ENCODE data around the gene DBN1. TPM values are rescaled to one million over a fixed set of nuclear protein-coding genes. Genes with fewer than 3 reads are reported as not detected.

DBN1 gene
- total RNA-seq, 4 donors from 2014 or later = 89.8 to 139 (median 111) TPM

DNA sequence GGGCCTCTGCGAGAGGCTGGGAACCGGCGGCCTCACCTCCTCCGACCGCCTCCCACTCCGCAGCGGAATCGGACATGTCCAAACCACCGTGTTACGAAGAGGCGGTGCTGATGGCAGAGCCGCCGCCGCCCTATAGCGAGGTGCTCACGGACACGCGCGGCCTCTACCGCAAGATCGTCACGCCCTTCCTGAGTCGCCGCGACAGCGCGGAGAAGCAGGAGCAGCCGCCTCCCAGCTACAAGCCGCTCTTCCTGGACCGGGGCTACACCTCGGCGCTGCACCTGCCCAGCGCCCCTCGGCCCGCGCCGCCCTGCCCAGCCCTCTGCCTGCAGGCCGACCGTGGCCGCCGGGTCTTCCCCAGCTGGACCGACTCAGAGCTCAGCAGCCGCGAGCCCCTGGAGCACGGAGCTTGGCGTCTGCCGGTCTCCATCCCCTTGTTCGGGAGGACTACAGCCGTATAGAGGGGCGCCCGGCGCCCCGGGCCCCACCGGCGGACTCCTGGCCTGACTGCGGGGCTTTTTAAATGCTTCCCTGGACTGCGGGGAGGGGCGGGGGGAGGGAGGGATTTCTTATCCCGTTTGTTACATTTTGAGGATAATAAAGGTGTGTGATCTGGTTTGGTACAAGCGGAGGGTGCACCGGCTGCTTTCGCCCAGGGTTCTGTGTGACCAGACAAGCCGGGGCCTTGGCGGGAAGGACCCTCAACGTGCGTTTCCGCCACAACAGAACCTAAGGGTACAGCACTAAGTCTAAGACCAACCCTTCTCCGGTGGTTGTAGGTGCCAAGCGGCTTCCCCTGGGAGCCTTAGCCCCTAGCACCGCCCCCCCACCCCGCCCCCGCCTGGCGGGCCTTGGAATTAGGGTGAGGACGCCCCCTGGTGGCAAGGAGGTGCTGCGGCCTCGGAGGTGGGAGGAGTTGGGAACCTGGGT is 17.5 kb downstream of the DBN1 start:
- Histone ChIP-seq H3K36me3 (peaks cover 0 to 31% (median 0%) of the 10 kb centered on the region in 3 donors), H3K4me3 (peak overlapping the region; percentile 45 to 74 (median 66)), H3K27me3 (peaks cover 0 to 16% of the 10 kb centered on the region in 2 donors), H3K27ac (peak overlapping the region; percentile 43 to 80 (median 68)), H3K9me3 (no peaks in the 10 kb centered on the region), H3K4me1 (peaks cover 0 to 38% (median 23%) of the 10 kb centered on the region in 4 donors)
- TF ChIP-seq POLR2A (IDR thresholded peaks at IDR 0.05) = no peak
- TF ChIP-seq EP300 (IDR thresholded peaks at IDR 0.05) = peak in 1 of 2 donors; percentile 20
- TF ChIP-seq, protein P1, sequence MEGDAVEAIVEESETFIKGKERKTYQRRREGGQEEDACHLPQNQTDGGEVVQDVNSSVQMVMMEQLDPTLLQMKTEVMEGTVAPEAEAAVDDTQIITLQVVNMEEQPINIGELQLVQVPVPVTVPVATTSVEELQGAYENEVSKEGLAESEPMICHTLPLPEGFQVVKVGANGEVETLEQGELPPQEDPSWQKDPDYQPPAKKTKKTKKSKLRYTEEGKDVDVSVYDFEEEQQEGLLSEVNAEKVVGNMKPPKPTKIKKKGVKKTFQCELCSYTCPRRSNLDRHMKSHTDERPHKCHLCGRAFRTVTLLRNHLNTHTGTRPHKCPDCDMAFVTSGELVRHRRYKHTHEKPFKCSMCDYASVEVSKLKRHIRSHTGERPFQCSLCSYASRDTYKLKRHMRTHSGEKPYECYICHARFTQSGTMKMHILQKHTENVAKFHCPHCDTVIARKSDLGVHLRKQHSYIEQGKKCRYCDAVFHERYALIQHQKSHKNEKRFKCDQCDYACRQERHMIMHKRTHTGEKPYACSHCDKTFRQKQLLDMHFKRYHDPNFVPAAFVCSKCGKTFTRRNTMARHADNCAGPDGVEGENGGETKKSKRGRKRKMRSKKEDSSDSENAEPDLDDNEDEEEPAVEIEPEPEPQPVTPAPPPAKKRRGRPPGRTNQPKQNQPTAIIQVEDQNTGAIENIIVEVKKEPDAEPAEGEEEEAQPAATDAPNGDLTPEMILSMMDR (IDR thresholded peaks at IDR 0.05) = peak; percentile 85 to 98 (median 96)
- DNase-seq (ENCODE audit: low spot score in 2 of 2) = peak; percentile 92 to 95
- WGBS, 2 donors = 0 to 3% methylated on average over 18 to 30 of the region's 76 CpGs

DNA sequence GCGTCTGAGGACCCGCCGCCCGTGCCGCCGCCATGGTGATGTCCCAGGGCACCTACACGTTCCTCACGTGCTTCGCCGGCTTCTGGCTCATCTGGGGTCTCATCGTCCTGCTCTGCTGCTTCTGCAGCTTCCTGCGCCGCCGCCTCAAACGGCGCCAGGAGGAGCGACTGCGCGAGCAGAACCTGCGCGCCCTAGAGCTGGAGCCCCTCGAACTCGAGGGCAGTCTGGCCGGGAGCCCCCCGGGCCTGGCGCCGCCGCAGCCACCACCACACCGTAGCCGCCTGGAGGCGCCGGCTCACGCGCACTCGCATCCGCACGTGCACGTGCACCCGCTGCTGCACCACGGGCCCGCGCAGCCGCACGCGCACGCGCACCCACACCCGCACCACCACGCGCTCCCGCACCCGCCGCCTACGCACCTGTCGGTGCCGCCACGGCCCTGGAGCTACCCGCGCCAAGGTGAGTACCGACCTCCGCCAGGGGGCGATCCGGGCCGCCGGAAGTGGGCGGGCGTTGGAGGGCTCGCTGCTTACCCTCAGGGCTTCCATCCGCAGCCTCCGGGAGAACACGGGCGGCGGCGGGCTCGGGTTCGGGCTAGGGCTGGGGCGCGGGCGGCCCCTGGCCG is 18.3 kb downstream of the DBN1 start:
- H3K4me1 ChIP-seq = peaks cover 0 to 38% (median 23%) of the 10 kb centered on the region in 4 donors
- peaks cover 0 to 24% of the 10 kb centered on the region in 2 donors for H3K27me3 ChIP-seq
- peaks cover 0 to 25% (median 0%) of the 10 kb centered on the region in 3 donors for H3K36me3 ChIP-seq
- WGBS, 2 donors = 0 to 1% methylated on average over 27 to 67 of the region's 80 CpGs
- H3K4me3 ChIP-seq = peak overlapping the region; percentile 45 to 74 (median 66)
- TF ChIP-seq POLR2A (IDR thresholded peaks at IDR 0.05) (peak in 1 of 2 donors; percentile 9), EP300 (IDR thresholded peaks at IDR 0.05) (no peak)
- TF ChIP-seq, protein P1 (IDR thresholded peaks at IDR 0.05) = peak; percentile 51 to 89 (median 77)
- peak overlapping the region; percentile 43 to 80 (median 71) for H3K27ac ChIP-seq
- no peak for DNase-seq (ENCODE audit: low spot score in 2 of 2)
- H3K9me3 ChIP-seq = no peaks in the 10 kb centered on the region

DNA sequence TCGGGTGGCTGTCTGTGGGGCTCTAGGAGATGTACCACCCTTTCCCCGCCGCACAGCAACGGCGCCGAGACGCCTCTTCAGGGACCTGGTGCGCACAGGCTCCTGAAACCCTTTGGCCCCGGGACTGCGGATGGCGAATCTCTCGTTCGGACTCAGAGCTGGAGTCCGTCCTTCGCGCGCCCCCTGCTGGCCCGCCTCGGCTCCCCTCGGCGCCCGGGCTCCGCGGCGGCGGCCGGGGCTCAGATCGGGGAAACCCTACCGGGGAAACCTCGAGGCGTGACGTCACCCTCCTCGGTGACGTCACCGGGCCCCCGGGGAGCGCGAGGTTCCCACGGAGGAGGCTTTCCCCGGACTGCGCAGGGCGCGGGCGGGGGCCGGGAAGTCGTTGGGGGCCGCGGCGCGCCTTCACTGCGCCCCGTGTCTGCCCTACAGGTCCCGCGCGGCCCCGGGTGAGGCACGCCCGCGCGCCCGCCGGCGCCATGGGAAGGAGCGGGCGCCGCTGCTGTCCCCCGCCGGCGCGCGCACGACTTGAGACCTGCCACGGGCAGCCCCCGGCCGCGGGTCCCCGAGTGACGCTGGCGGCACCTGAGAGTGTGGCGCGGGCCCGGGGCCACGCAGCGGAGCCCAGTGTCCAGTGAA is 18.9 kb downstream of the DBN1 start:
- Histone ChIP-seq H3K27ac (peak overlapping the region; percentile 43 to 80 (median 71)), H3K36me3 (peaks cover 0 to 19% (median 0%) of the 10 kb centered on the region in 3 donors), H3K4me3 (peak overlapping the region; percentile 45 to 74 (median 66)), H3K4me1 (peaks cover 0 to 38% (median 23%) of the 10 kb centered on the region in 4 donors), H3K9me3 (no peaks in the 10 kb centered on the region), H3K27me3 (peaks cover 0 to 25% of the 10 kb centered on the region in 2 donors)
- 0 to 1% methylated on average over 4 to 49 of the region's 84 CpGs for WGBS, 2 donors
- peak; percentile 86 to 87 for DNase-seq (ENCODE audit: low spot score in 2 of 2)
- TF ChIP-seq, protein P1 (IDR thresholded peaks at IDR 0.05) = peak; percentile 97 to 99 (median 97)
- no peak for TF ChIP-seq EP300 (IDR thresholded peaks at IDR 0.05)

DNA sequence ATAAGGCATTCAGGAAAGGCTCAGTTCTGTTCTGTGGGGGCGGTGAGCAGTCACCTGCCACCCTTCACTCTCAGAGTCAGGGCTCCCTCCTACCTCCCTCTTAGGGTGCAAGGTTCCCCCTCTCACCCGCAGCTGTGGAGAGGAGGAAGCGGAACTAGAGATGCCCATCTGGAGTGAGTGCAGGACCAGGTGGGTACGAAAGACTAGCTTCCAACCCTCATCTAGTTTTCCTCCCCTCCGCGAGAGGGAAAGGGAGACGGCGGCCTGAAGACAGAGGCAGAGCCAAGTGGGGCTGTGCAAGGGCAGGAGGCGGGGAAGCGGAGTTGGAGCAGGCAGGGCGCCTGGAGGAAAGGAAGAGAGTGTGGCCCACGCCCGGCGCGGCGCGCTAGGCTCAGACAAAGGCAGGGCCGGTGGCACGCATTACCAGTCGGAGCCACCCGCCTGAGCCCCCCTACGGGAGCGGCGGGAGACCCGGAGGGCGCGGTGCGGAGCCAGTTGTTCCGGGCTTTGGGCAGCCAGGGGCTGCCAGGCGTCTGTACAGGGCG is 19.5 kb downstream of the DBN1 start:
- H3K9me3 ChIP-seq = no peaks in the 10 kb centered on the region
- H3K4me1 ChIP-seq = peaks cover 0 to 38% (median 23%) of the 10 kb centered on the region in 4 donors
- H3K4me3 ChIP-seq = peak overlapping the region; percentile 45 to 72 (median 54)
- TF ChIP-seq EP300 (IDR thresholded peaks at IDR 0.05) (no peak), POLR2A (IDR thresholded peaks at IDR 0.05) (no peak)
- TF ChIP-seq, protein P1 (IDR thresholded peaks at IDR 0.05) = no peak
- peaks cover 0 to 25% of the 10 kb centered on the region in 2 donors for H3K27me3 ChIP-seq
- peaks cover 0 to 13% (median 0%) of the 10 kb centered on the region in 3 donors for H3K36me3 ChIP-seq
- peak overlapping the region in 3 of 4 donors; percentile 63 to 80 (median 79) for H3K27ac ChIP-seq
- WGBS, 2 donors = 5 to 10% methylated on average over 19 to 24 of the region's 31 CpGs
- no peak for DNase-seq (ENCODE audit: low spot score in 2 of 2)

Data from tibial nerve (tissue), 4 donors.